GM21390 (cell line): Measurements from ENCODE around the gene FN3KRP.

ENCODE experiments used
- ATAC-seq: cut with Tn5 transposase; IDR thresholded peaks from one replicate; pipeline ENCODE4 v1.9.1; 2021; ENCODE audit not compliant: unreplicated experiment

FN3KRP gene

DNA sequence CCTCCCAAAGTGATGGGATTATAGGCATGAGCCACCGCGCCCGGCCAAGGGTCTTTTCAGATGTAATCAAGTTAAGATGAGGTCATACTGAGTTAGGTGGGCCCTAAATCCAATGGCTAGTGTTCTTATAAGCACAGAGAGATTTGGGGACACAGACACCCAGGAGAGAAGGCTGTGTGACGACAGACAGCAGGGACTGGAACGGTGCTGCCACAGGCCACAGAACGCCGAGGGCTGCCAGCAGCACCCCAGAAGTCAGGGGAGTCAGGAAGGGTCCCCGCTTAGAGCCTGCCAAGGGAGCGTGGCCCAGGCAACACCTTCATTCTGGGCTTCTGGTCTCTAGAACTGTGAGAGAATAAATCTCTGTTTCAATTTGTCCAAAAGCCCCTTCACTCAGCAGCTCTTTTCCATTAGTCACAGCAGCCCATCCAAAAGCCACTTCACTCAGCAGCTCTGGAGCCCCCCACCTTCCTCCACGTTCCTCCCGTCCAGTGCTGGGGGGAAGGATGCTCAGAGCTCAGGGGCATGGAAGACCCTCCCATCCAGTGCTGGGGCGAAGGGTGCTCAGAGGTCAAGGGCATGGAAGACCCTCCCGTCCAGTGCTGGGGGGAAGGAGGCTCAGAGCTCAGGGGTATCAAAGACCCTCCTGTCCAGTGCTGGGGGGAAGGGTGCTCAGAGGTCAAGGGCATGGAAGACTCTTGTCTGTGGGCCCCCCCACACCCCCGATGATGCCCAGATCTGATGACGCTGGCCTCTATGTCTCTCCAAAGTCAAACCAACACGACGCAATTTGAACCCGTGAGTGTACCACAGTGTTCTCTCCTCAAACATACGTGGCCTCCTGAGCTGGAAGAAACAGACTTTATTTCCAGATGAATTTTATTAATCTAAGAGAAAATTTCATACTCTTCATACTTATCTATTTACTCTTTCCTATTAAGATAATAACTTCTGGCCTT lies 29.9 kb upstream of the FN3KRP start:
- ATAC-seq: no peak

- ATAC-seq: no peak
These were observed 29.1 kb upstream of the FN3KRP start for GRCh38 chr17:82687375-82687861.

DNA sequence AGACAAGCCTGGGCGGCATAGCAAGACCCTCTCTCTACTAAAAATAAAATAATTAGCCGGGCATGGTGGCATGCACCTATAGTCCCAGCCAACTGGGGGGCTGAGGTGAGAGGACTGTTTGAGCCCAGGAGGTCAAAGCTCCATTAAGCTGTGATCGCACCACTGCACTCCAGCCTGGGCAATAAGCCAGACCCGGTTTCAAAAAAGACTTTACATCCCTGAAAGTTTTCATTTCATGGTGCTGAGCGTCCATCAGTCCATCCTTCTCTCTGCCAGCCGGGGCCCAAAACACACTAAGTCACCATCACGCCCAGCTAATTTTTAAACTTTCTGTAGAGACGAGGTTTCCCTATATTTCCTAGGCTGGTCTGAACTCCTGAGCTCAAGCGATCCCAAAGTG lies 28.6 kb upstream of the FN3KRP start:
- no peak for ATAC-seq

DNA sequence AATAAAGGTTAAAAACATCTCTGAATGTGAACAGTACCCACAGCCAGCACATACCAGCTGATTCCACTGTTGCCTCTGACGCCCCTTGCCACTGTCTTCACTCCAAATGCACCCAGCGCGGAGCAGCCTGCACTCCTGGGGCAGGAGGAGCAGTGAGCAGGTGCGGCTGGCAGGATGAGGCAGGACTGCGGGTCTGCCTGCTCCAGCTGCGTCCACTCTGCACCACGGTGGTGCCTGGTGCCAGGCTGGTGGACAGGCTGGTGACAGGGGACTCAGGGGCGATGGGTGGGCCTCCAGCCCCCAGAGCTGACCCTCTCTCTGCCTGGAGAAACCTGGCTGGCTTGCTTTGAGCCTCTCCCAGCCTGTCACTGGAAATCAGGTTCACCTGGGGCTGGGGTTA lies 27.4 kb upstream of the FN3KRP start:
- no peak for ATAC-seq

DNA sequence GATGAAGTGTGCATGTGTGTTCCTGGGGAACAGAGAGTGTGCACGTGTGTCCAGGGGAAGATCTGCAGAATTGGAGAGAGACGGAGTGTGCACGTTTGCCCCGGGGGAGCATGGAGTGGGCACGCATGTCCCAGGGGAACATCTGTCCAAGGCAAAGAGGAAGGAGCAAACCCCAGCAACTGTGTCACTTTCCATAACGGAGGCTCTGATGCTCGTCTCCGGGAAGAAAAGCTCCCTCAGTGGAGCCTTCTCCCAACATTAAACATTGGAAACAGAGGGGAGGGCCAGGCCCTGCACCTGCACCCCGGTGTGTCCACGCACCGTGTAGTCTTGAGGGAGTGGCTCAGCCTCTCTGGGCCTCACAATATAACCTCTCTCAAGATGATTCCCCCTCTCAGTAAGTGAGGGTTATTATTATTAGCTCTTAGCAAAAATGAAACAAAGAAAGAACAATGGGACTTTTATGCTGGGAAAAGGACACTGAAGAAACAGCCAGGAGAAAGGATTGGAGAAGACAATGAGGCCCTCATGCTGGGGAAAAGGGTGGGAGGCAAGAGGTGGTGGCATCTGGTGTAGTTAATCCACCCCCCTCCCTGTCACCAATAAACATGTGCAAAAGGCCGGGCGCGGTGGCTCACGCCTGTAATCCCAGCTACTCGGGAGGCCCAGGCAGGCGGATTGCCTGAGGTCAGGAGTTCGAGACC lies 25.6 kb upstream of the FN3KRP start:
- ATAC-seq: no peak

- no peak for ATAC-seq
These were observed 24.8 kb upstream of the FN3KRP start for GRCh38 chr17:82691714-82692113.

DNA sequence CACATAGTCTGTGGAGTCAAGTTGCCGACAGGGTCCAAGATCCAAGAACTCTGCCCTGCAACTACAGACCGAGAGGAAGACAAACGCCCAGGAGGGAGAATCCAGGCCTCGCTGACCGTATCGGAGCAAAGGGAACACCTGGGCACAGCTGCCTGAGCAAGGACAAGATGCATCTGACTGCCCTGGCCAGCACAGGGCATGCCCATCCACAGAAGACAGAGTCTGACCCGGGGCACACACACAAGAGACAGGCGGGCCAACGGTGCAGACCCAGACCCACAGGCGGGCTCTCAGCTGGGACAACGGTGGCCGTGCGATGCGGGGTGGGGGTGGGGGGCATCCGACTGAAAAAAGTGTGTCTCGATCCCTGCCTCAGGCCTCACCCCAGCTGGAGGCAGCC lies 24.2 kb upstream of the FN3KRP start:
- no peak for ATAC-seq

DNA sequence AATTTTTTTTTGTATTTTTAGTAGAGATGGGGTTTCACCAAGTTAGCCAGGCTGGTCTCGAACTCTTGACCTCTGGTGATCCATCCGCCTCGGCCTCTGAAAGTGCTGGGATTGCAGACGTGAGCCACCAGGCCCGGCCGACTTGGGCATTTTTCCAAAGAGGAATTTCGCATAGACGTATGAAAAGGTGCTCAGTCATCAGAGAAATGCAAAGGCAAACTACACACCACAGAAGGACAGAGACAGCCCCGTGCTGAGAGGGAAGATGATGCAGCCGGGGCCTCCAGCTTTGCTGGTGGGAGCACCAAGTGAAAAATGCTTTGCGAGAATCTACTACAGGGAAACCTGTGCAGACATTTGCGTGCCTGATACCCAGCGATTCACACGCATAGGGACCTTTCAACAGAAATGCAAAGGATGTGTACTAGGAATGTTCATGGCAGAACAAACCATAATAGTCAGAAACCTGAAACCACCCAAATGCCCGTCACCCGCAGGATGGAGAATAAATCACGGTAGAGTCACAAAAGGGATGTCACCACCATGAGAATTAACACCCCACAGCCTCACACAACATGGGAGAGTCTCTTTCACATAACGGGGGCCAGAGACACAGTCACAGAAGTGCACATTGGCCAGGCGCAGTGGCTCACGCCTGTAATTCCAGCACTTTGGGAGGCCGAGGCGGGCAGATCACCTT lies 23.2 kb upstream of the FN3KRP start:
- no peak for ATAC-seq

GRCh38 chr17:82694647-82695046 lies 21.9 kb upstream of the FN3KRP start:
- ATAC-seq: no peak

GRCh38 chr17:82696259-82696658 lies 20.2 kb upstream of the FN3KRP start:
- no peak for ATAC-seq

- no peak for ATAC-seq
These were observed 19.3 kb upstream of the FN3KRP start for GRCh38 chr17:82696916-82697807.

GRCh38 chr17:82697808-82698064 lies 18.8 kb upstream of the FN3KRP start:
- ATAC-seq: no peak

- peak; percentile 92 for ATAC-seq
These were observed 18.2 kb upstream of the FN3KRP start, which contains the start of gene RAB40B for GRCh38 chr17:82698065-82698973. TSS of gene RAB40B (minus strand) at chr17:82698698. CDS start at chr17:82698596, 102 bp downstream.

DNA sequence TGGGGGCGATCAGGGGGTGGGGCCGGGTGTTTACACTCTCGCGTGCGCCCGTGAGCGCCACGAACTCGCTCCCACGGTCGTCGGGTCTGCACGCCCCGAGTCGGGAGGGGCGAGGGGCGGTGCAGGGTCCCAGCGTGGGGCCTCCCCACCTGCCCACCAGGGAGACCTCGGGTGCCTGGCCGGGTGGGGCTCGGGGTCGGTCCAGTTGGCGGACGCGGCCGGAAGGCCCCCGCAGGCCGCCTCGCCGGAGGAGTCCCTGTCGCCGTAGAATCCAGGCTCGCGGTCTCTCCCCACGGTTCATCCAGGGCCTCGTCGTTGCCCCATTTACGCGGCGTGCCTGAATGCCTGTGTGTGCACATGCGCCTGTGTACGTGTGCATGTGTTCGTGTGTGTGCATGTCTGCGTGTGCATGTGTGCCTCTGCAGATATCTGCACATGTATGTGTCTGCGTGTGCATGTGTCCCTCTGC lies 17.5 kb upstream of the FN3KRP start:
- ATAC-seq: no peak

DNA sequence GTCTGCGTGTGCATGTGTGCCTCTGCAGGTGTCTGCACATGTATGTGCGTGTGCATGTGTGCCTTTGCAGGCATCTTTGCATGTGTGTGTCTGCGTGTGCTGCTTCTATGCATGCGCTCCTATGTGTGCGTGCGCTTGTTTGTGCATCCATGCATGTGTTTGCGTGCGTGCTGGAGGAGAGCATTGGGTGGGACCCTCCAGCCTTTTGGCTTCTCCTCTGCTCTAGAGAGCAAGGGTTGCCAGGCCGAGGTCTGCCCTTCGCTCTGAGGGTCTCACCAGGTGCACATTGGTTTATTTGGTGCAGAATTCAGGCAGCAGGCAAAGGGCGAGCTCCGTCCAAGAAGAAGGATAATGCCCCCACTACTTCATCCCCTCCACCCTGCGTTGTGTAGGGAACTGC lies 17.0 kb upstream of the FN3KRP start:
- no peak for ATAC-seq

DNA sequence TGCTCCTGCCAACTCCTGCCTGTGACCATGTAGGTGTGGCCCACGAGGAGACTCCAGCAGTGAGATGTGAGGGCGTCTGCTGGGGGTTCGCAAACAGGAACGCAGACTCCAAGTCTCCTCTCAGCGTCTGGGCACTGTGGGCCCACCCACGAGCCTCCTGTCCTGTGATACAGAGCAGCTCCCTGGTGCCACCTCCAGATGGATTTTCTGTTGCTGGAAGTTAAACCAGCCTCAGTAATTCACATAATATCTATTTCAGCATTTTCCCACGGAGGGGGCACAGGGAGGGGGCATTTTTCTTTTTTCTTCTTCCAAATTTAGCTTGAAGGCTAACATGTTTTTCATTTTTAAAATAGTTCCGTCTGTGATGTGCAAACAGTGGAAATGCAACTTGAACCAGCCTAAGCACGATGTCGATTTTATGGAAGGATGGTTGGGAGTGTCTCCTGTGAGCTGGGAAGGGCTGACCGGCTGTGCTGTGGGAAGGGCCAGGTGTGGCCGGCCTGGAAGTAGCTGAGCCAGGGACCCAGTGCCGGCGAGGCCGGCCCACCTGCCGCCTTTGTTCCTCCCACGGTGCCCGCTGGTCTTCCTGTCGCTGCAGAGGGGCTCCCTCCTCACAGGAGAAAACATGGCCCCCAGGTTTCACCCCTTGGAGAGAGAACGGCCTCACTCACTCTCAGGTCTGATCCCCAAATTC lies 14.1 kb upstream of the FN3KRP start:
- ATAC-seq: no peak

DNA sequence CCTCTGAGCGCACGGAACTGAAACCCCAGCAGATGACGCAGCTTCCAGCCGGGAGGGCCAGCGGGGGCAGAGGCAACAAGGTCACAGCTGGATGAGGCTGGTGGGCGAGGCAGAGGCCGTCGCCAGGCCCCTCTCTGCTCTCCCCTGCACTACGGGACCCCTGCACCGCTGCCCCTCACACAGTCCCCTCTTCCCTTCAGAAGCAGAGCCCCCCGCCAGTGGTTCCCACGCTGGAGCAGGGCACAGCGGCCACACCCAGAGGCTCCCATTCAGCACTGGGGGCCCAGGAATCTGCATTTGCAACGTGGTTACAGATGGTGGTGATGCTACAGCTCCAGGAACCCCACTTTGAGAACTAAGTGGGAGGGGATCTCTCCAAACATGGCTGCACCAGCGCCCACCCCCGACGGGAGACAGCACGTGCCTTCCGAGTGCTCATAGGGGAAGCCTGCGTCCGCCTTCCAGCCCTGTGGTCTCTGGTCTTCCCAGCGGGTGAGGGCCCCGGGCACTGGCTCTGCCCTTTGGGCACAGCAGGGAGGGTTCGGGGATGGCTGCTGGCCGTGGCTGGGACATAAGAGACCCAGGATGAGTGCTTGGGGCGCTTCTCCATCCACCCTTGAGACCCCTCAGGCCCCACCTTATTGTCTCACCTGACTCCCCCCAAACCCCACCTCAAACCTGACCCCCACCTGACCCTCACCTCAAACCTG lies 13.3 kb upstream of the FN3KRP start:
- no peak for ATAC-seq
